ENCODE measurements around the gene SHISA9.

Gene SHISA9

GRCh38 chr16:13206606-13207005 lies 305.2 kb downstream of the SHISA9 start:
- Histone ChIP-seq H3K27me3 (ENCODE audit: insufficient read depth, low read length, poor library complexity, severe bottlenecking) (no peaks in the 10 kb centered on the region), H3K79me2 (ENCODE audit: insufficient read depth, low read length) (no peaks in the 10 kb centered on the region), H3K9ac (ENCODE audit: low read depth, low read length, poor library complexity, severe bottlenecking) (no peak overlapping the region), H3K4me2 (ENCODE audit: low read depth, low read length, poor library complexity, severe bottlenecking) (no peak overlapping the region), H3K4me3 (ENCODE audit: low read length, poor library complexity, severe bottlenecking) (no peak overlapping the region), H3F3A (ENCODE audit: low read depth) (no peaks in the 10 kb centered on the region), H3K9me2 (replicated peaks; ENCODE audit: low read depth, low read length) (no peaks in the 10 kb centered on the region), H4K20me1 (ENCODE audit: insufficient read depth, low read length, poor library complexity, severe bottlenecking) (no peaks in the 10 kb centered on the region), H3K4me1 (ENCODE audit: insufficient read depth, low read length, poor library complexity, severe bottlenecking) (no peaks in the 10 kb centered on the region), H3K9me3 (ENCODE audit: insufficient read depth, low read depth, low read length) (no peaks in the 10 kb centered on the region), H3K36me3 (ENCODE audit: insufficient read depth, low read length) (no peaks in the 10 kb centered on the region), H2AFZ (ENCODE audit: low read length) (no peak overlapping the region)
- TF ChIP-seq CTCF (conservative IDR thresholded peaks at IDR 0.05; ENCODE audit: low read length): no peak
- no peak for TF ChIP-seq EZH2phosphoT487 (IDR thresholded peaks at IDR 0.05; ENCODE audit: borderline replicate concordance)

- H3K9ac ChIP-seq (ENCODE audit: low read depth, low read length, poor library complexity, severe bottlenecking): no peak overlapping the region
- no peaks in the 10 kb centered on the region for H3K36me3 ChIP-seq (ENCODE audit: insufficient read depth, low read length)
- no peaks in the 10 kb centered on the region for H3K9me3 ChIP-seq (ENCODE audit: insufficient read depth, low read depth, low read length)
- no peaks in the 10 kb centered on the region for H3K27me3 ChIP-seq (ENCODE audit: insufficient read depth, low read length, poor library complexity, severe bottlenecking)
- H3F3A ChIP-seq (ENCODE audit: low read depth): no peaks in the 10 kb centered on the region
- H3K4me3 ChIP-seq (ENCODE audit: low read length, poor library complexity, severe bottlenecking): no peak overlapping the region
- H3K9me2 ChIP-seq (replicated peaks; ENCODE audit: low read depth, low read length): no peaks in the 10 kb centered on the region
- no peaks in the 10 kb centered on the region for H3K79me2 ChIP-seq (ENCODE audit: insufficient read depth, low read length)
- H4K20me1 ChIP-seq (ENCODE audit: insufficient read depth, low read length, poor library complexity, severe bottlenecking): no peaks in the 10 kb centered on the region
- no peak for TF ChIP-seq EZH2phosphoT487 (IDR thresholded peaks at IDR 0.05; ENCODE audit: borderline replicate concordance)
- H3K4me1 ChIP-seq (ENCODE audit: insufficient read depth, low read length, poor library complexity, severe bottlenecking): no peaks in the 10 kb centered on the region
- H2AFZ ChIP-seq (ENCODE audit: low read length): no peak overlapping the region
- no peak overlapping the region for H3K4me2 ChIP-seq (ENCODE audit: low read depth, low read length, poor library complexity, severe bottlenecking)
Observed at GRCh38 chr16:13207151-13207550, 305.8 kb downstream of the SHISA9 start.

- Histone ChIP-seq H3K36me3 (ENCODE audit: insufficient read depth, low read length) (no peaks in the 10 kb centered on the region), H3K9me2 (replicated peaks; ENCODE audit: low read depth, low read length) (no peaks in the 10 kb centered on the region), H3K9me3 (ENCODE audit: insufficient read depth, low read depth, low read length) (no peaks in the 10 kb centered on the region), H4K20me1 (ENCODE audit: insufficient read depth, low read length, poor library complexity, severe bottlenecking) (no peaks in the 10 kb centered on the region), H3K9ac (ENCODE audit: low read depth, low read length, poor library complexity, severe bottlenecking) (no peak overlapping the region), H3K4me1 (ENCODE audit: insufficient read depth, low read length, poor library complexity, severe bottlenecking) (no peaks in the 10 kb centered on the region), H3K79me2 (ENCODE audit: insufficient read depth, low read length) (no peaks in the 10 kb centered on the region), H3F3A (ENCODE audit: low read depth) (no peaks in the 10 kb centered on the region), H3K27me3 (ENCODE audit: insufficient read depth, low read length, poor library complexity, severe bottlenecking) (no peaks in the 10 kb centered on the region), H2AFZ (ENCODE audit: low read length) (no peak overlapping the region), H3K4me2 (ENCODE audit: low read depth, low read length, poor library complexity, severe bottlenecking) (no peak overlapping the region), H3K4me3 (ENCODE audit: low read length, poor library complexity, severe bottlenecking) (no peak overlapping the region)
- TF ChIP-seq CTCF (conservative IDR thresholded peaks at IDR 0.05; ENCODE audit: low read length): no peak
- no peak for TF ChIP-seq EZH2phosphoT487 (IDR thresholded peaks at IDR 0.05; ENCODE audit: borderline replicate concordance)
Observed at GRCh38 chr16:13223666-13224065, 322.3 kb downstream of the SHISA9 start.

- H3K9me2 ChIP-seq (replicated peaks; ENCODE audit: low read depth, low read length): no peaks in the 10 kb centered on the region
- no peak for TF ChIP-seq EZH2phosphoT487 (IDR thresholded peaks at IDR 0.05; ENCODE audit: borderline replicate concordance)
- TF ChIP-seq CTCF (conservative IDR thresholded peaks at IDR 0.05; ENCODE audit: low read length): no peak
- no peaks in the 10 kb centered on the region for H4K20me1 ChIP-seq (ENCODE audit: insufficient read depth, low read length, poor library complexity, severe bottlenecking)
- no peaks in the 10 kb centered on the region for H3K9me3 ChIP-seq (ENCODE audit: insufficient read depth, low read depth, low read length)
- H2AFZ ChIP-seq (ENCODE audit: low read length): no peak overlapping the region
- H3K4me3 ChIP-seq (ENCODE audit: low read length, poor library complexity, severe bottlenecking): no peak overlapping the region
- no peaks in the 10 kb centered on the region for H3K36me3 ChIP-seq (ENCODE audit: insufficient read depth, low read length)
- no peaks in the 10 kb centered on the region for H3K4me1 ChIP-seq (ENCODE audit: insufficient read depth, low read length, poor library complexity, severe bottlenecking)
- no peak overlapping the region for H3K4me2 ChIP-seq (ENCODE audit: low read depth, low read length, poor library complexity, severe bottlenecking)
- H3K9ac ChIP-seq (ENCODE audit: low read depth, low read length, poor library complexity, severe bottlenecking): no peak overlapping the region
- H3F3A ChIP-seq (ENCODE audit: low read depth): no peaks in the 10 kb centered on the region
- H3K27me3 ChIP-seq (ENCODE audit: insufficient read depth, low read length, poor library complexity, severe bottlenecking): no peaks in the 10 kb centered on the region
- no peaks in the 10 kb centered on the region for H3K79me2 ChIP-seq (ENCODE audit: insufficient read depth, low read length)
Observed at GRCh38 chr16:13229039-13229438, 327.6 kb downstream of the SHISA9 start.

Data from Loucy (cell line).